HG03571 (cell line): ENCODE data around the gene STXBP5.

Experiments used
- ATAC-seq: cut with Tn5 transposase; IDR thresholded peaks from one replicate; pipeline ENCODE4 v1.9.1; 2021; ENCODE audit not compliant: unreplicated experiment

The STXBP5 gene

GRCh38 chr6:147421903-147422302, 217.7 kb downstream of the STXBP5 start:
- no peak for ATAC-seq

GRCh38 chr6:147423111-147423510, 218.9 kb downstream of the STXBP5 start:
- ATAC-seq: no peak

GRCh38 chr6:147429794-147430193, 225.6 kb downstream of the STXBP5 start:
- no peak for ATAC-seq

- ATAC-seq: no peak
These were observed 226.6 kb downstream of the STXBP5 start for GRCh38 chr6:147430811-147431210.

- ATAC-seq: no peak
These were observed 229.9 kb downstream of the STXBP5 start for GRCh38 chr6:147434076-147434475.

GRCh38 chr6:147434516-147434915, 230.3 kb downstream of the STXBP5 start:
- no peak for ATAC-seq

GRCh38 chr6:147437615-147438014, 233.4 kb downstream of the STXBP5 start:
- ATAC-seq: no peak

GRCh38 chr6:147438758-147439528, 234.7 kb downstream of the STXBP5 start:
- no peak for ATAC-seq
